Measurements from ENCODE around the gene ZNF672.
"Not testable (repeated sequence)": the region's sequence is repeated elsewhere in the genome, so short reads cannot be mapped to it uniquely, and the experiment has no call there.

ZNF672 gene

GRCh38 chr1:248837781-248838356 is at the start of gene ZNF672:
Gene ZNF672, plus strand, starts transcription at chr1:248838224. Its CDS starts 9,051 bp downstream, at chr1:248847275.
- Histone ChIP-seq H3K9ac (ENCODE audit: low read depth, low read length, poor library complexity, severe bottlenecking) (peak within 1 kb of the TSS; percentile 98), H3K9me2 (replicated peaks; ENCODE audit: low read depth, low read length) (no peaks in the 10 kb centered on the region), H2AFZ (ENCODE audit: low read length) (peak within 1 kb of the TSS; percentile 78), H3K4me2 (ENCODE audit: low read depth, low read length, poor library complexity, severe bottlenecking) (peak within 1 kb of the TSS; percentile 96), H3K4me3 (ENCODE audit: low read length, poor library complexity, severe bottlenecking) (peak within 1 kb of the TSS; percentile 84), H3K4me1 (ENCODE audit: insufficient read depth, low read length, poor library complexity, severe bottlenecking) (peaks cover 63% of the 10 kb centered on the region), H4K20me1 (ENCODE audit: insufficient read depth, low read length, poor library complexity, severe bottlenecking) (no peaks in the 10 kb centered on the region), H3F3A (ENCODE audit: low read depth) (no peaks in the 10 kb centered on the region), H3K9me3 (ENCODE audit: insufficient read depth, low read depth, low read length) (no peaks in the 10 kb centered on the region), H3K27me3 (ENCODE audit: insufficient read depth, low read length, poor library complexity, severe bottlenecking) (no peaks in the 10 kb centered on the region), H3K79me2 (ENCODE audit: insufficient read depth, low read length) (peaks cover 40% of the 10 kb centered on the region), H3K36me3 (ENCODE audit: insufficient read depth, low read length) (no peaks in the 10 kb centered on the region)
- TF ChIP-seq CTCF (conservative IDR thresholded peaks at IDR 0.05; ENCODE audit: low read length) (no peak), EZH2phosphoT487 (IDR thresholded peaks at IDR 0.05; ENCODE audit: borderline replicate concordance) (no peak)

- Histone ChIP-seq H3K27me3 (ENCODE audit: insufficient read depth, low read length, poor library complexity, severe bottlenecking) (no peaks in the 10 kb centered on the region), H3F3A (ENCODE audit: low read depth) (no peaks in the 10 kb centered on the region), H3K4me1 (ENCODE audit: insufficient read depth, low read length, poor library complexity, severe bottlenecking) (no peaks in the 10 kb centered on the region), H3K36me3 (ENCODE audit: insufficient read depth, low read length) (no peaks in the 10 kb centered on the region), H3K9ac (ENCODE audit: low read depth, low read length, poor library complexity, severe bottlenecking) (no peak overlapping the region), H4K20me1 (ENCODE audit: insufficient read depth, low read length, poor library complexity, severe bottlenecking) (no peaks in the 10 kb centered on the region), H3K4me3 (ENCODE audit: low read length, poor library complexity, severe bottlenecking) (no peak overlapping the region), H3K4me2 (ENCODE audit: low read depth, low read length, poor library complexity, severe bottlenecking) (no peak overlapping the region), H3K9me2 (replicated peaks; ENCODE audit: low read depth, low read length) (no peaks in the 10 kb centered on the region), H3K9me3 (ENCODE audit: insufficient read depth, low read depth, low read length) (no peaks in the 10 kb centered on the region; the same call in 1 of the 2 replicates), H3K79me2 (ENCODE audit: insufficient read depth, low read length) (no peaks in the 10 kb centered on the region), H2AFZ (ENCODE audit: low read length) (no peak overlapping the region)
- no peak for TF ChIP-seq CTCF (conservative IDR thresholded peaks at IDR 0.05; ENCODE audit: low read length)
- no peak for TF ChIP-seq EZH2phosphoT487 (IDR thresholded peaks at IDR 0.05; ENCODE audit: borderline replicate concordance)
These were observed 49.7 kb upstream of the ZNF672 start for GRCh38 chr1:248788327-248788726.

DNA sequence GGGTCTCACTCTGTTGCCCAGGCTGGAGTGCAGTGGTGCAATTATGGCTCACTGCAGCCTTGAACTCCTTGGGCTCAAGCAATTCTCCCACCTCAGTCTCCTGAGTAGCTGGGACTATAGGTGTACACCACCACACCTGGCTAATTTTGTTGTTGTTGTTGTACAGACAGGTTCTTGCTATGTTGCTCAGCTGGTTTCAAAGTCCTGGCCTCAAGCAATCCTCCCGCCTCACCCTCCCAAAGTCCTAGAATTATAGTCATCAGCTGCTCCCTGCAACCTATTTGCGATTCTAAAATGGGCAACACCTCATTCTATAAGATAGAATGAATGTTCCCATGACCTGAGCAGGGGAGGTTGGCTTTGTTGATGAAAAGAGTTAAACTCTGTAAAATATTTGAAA is 48.7 kb upstream of the ZNF672 start:
- H3K27me3 ChIP-seq (ENCODE audit: insufficient read depth, low read length, poor library complexity, severe bottlenecking); H4K20me1 ChIP-seq (ENCODE audit: insufficient read depth, low read length, poor library complexity, severe bottlenecking); H3K4me3 ChIP-seq (ENCODE audit: low read length, poor library complexity, severe bottlenecking); H3K79me2 ChIP-seq (ENCODE audit: insufficient read depth, low read length); H3K4me2 ChIP-seq (ENCODE audit: low read depth, low read length, poor library complexity, severe bottlenecking); H3K9ac ChIP-seq (ENCODE audit: low read depth, low read length, poor library complexity, severe bottlenecking); H3K9me2 ChIP-seq (replicated peaks; ENCODE audit: low read depth, low read length); H2AFZ ChIP-seq (ENCODE audit: low read length); H3K36me3 ChIP-seq (ENCODE audit: insufficient read depth, low read length); H3K4me1 ChIP-seq (ENCODE audit: insufficient read depth, low read length, poor library complexity, severe bottlenecking); H3K9me3 ChIP-seq (ENCODE audit: insufficient read depth, low read depth, low read length); H3F3A ChIP-seq (ENCODE audit: low read depth): not testable (repeated sequence)

- no peaks in the 10 kb centered on the region for H3F3A ChIP-seq (ENCODE audit: low read depth)
- H3K79me2 ChIP-seq (ENCODE audit: insufficient read depth, low read length) = no peaks in the 10 kb centered on the region
- no peaks in the 10 kb centered on the region for H3K4me1 ChIP-seq (ENCODE audit: insufficient read depth, low read length, poor library complexity, severe bottlenecking)
- H2AFZ ChIP-seq (ENCODE audit: low read length) = no peak overlapping the region
- no peaks in the 10 kb centered on the region; the same call in 1 of the 2 replicates for H3K9me3 ChIP-seq (ENCODE audit: insufficient read depth, low read depth, low read length)
- no peaks in the 10 kb centered on the region for H4K20me1 ChIP-seq (ENCODE audit: insufficient read depth, low read length, poor library complexity, severe bottlenecking)
- no peak overlapping the region for H3K9ac ChIP-seq (ENCODE audit: low read depth, low read length, poor library complexity, severe bottlenecking)
- TF ChIP-seq CTCF (conservative IDR thresholded peaks at IDR 0.05; ENCODE audit: low read length) (no peak), EZH2phosphoT487 (IDR thresholded peaks at IDR 0.05; ENCODE audit: borderline replicate concordance) (no peak)
- H3K36me3 ChIP-seq (ENCODE audit: insufficient read depth, low read length) = no peaks in the 10 kb centered on the region
- no peaks in the 10 kb centered on the region for H3K27me3 ChIP-seq (ENCODE audit: insufficient read depth, low read length, poor library complexity, severe bottlenecking)
- no peaks in the 10 kb centered on the region for H3K9me2 ChIP-seq (replicated peaks; ENCODE audit: low read depth, low read length)
- no peak overlapping the region for H3K4me2 ChIP-seq (ENCODE audit: low read depth, low read length, poor library complexity, severe bottlenecking)
- H3K4me3 ChIP-seq (ENCODE audit: low read length, poor library complexity, severe bottlenecking) = no peak overlapping the region
These were observed 47.6 kb upstream of the ZNF672 start for GRCh38 chr1:248790456-248790855.
